GM12892 (cell line): ENCODE data around the gene PON1.

Experiments
- DNase-seq: peaks from one replicate; pipeline ENCODE4 v3.0.0; 2011; ENCODE audit not compliant: insufficient read length
- FAIRE-seq: peaks from 2 replicates; lab custom pipeline; 2011; peaks lifted over from hg19 to GRCh38; lab: Jason Lieb, UNC
- POLR2A ChIP-seq: IDR thresholded peaks from 2 replicates; pipeline ENCODE4 v1.6.1; 2011; ENCODE audit warnings: low read depth, low read length, control low read depth
- POLR2AphosphoS5 ChIP-seq: IDR thresholded peaks from 2 replicates; pipeline ENCODE4 v1.6.1; 2011; ENCODE audit warnings: low read depth, low read length, control low read depth
- TAF1 ChIP-seq: IDR thresholded peaks from 2 replicates; pipeline ENCODE4 v1.6.1; 2011; ENCODE audit warnings: low read depth, mild to moderate bottlenecking, control low read depth, low read length, borderline replicate concordance

Gene PON1

DNA sequence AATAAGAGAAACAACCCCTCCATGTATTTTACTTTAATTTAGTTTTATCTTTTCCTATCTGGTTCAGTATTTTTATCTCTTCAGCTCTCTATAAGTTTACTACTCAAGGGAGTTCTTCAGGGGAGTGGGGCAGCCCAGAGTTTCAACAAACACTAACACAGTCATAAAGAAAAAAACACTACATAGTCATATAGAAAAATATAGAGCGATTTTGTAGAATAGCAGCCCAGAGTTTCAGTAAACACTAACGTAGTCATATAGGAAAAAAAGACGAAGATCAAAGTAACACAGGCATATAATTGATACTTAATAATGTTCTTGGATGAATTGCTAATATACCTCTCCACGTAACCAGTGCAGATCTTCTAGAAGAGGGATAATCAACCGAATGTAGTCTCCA, 54.7 kb downstream of the PON1 start:
- DNase-seq (no peak), FAIRE-seq (no peak)
- TF ChIP-seq POLR2AphosphoS5 (no peak), POLR2A (no peak), TAF1 (no peak)

DNA sequence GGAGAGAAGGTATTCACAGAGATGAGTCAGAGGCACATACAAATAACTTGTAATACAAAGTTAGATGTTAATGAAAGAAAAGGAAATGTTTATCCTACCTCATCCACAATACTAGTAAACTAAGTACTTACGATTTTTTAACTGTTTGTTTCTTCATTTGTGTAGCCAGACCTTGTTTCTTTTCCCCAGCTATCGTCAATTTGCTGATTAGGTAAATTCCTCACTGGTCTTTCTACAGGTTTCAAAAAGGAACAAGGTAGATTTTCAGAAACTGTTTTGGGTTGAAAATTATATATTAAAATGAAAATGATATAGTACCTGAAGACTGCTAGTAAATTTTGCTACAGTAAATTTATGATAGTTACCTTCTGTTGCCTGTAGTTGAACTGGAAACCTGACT, 56.6 kb downstream of the PON1 start:
- TF ChIP-seq POLR2A (no peak), POLR2AphosphoS5 (no peak), TAF1 (no peak)
- FAIRE-seq, result no peak
- no peak for DNase-seq

DNA sequence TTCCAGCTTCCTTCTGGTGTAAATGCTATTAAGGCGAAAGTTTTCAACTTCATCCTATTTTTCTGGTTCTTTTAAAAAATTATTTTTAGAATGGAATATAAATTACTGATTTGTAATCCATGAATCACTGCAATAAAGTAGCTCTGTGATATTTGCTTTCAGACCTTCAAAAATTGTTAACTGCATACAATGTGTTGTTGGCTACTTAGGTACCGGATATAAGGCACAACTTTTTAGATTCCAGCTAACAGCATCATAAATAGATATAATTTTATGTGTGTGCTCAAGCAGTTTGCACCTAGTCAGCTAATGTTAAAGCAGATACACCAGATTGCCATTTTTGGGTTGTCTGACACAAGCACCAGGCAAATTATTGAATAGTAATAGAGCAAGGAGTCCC, 58.7 kb downstream of the PON1 start:
- TF ChIP-seq POLR2AphosphoS5 (no peak), POLR2A (no peak), TAF1 (no peak)
- no peak for DNase-seq
- FAIRE-seq, result no peak

DNA sequence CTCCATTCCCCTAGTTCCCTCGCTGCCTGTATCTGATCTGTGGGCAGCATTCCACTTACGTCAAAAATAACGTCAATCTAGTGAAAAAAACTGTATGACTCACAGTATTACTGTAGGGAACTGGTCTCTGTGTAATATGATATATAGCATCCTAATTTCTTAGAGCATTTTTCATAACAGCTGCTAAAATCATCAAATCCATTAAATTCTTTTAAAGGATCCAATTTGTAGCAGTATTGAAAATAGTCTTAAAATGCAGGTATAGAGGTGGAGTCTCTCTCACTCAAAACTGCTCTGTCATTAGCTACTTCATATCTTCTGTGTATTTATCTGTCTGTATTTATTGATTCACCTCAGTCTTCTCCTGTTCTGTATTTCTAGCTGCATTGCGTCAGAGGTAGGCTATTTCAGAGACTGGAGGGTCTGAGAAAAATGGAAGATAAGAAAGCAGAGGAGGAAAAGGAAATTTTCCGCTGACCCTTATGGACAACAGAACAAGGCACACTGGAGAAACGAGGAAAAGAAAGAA, 59.9 kb downstream of the PON1 start:
- TF ChIP-seq POLR2AphosphoS5, result no peak
- no peak for TF ChIP-seq POLR2A
- no peak for TF ChIP-seq TAF1
- FAIRE-seq, result no peak
- no peak for DNase-seq

DNA sequence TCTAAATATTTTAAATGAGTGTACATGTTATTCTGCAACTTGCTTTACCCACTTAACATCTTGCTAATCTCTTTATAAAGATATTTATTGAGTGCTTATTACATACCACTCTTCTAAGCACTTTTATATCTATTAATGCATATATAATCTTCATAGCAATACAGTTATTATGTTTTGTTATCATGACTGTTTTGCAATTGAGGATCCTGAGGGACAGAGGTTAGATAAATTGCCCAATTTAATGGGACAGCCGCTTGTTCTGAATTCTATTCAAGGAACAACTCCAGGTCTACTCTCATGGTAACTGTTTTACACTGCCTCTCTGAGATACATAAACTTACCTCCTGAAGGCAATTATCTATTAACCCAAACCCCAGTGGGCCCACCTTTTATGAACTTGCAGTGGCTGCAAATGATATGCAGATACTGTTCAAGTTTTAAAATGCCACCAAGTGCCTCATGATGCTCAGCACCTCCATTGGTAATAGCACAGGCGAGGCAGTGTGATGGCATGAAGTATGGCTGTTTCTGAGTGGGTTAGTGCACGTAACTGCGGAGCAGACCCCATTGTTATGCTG, 60.5 kb downstream of the PON1 start:
- FAIRE-seq (no peak), DNase-seq (no peak)
- no peak for TF ChIP-seq POLR2A
- no peak for TF ChIP-seq TAF1
- TF ChIP-seq POLR2AphosphoS5, result no peak

DNA sequence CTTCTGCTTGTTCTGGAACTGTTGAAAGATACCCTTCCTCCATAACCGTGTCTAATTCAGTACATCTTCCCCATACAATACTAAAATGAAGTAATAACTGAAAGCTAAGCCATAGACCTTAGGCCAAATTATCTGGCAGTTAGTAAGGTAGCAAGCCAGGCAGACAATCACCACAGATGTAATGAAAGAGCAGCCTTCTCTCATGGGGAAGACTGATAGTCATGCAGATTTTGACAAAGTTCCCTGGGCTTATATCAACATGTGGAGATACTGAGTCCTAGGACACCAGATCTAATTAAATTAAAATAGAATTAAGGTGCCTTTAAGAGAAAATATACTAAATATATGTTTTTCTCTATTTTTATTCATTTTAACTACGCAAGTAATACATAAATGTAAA, 61.5 kb downstream of the PON1 start:
- FAIRE-seq, result no peak
- no peak for DNase-seq
- TF ChIP-seq POLR2AphosphoS5 (no peak), POLR2A (no peak), TAF1 (no peak)

DNA sequence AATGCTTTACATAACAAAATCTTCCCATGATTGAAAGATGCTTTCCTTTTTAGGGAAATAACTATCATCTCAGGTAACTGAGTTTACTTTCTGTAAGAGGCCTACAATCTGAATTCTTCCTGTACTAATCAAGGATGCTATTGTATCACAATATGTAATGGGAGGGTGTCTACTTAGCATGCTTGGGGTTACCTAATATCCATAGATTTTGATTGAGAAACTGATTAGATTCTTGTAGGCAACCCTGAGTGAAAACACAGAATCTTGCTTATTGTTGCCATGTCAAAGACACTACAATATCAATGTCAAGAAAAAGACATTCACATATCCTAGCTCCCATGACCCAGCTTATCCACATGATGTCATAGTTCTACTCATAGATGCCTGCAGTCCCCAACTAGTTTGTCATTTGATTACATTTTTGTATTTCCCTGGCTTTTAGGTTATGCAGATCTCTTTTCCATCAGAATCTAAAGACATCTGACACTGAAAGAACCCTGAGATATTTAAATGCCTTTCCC, 62.4 kb downstream of the PON1 start:
- FAIRE-seq, result no peak
- DNase-seq, result no peak

DNA sequence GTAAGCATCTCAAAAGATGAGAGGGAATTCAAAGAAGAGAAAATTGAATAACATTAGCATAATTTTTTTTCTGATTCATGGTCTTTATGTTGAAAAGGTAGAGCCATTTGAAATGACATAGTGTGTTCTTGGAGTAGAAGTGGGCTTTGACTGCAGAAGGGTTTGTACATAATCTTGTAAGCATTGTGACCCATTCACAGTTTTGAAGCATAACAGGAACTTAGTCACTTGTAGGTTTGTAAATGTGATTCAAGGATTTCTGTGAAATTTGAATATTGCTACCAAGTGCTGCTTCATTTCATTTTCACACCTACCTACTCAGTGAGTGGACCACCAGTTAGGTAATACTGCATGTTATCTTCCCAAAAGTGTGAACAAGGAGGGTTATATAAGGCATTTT, 68.6 kb downstream of the PON1 start:
- no peak for FAIRE-seq
- TF ChIP-seq POLR2AphosphoS5, result no peak
- no peak for TF ChIP-seq POLR2A
- no peak for TF ChIP-seq TAF1

More for the DNA sequence above, 62.4 kb downstream of the PON1 start:
- TF ChIP-seq POLR2A (no peak), TAF1 (no peak), POLR2AphosphoS5 (no peak)

DNA sequence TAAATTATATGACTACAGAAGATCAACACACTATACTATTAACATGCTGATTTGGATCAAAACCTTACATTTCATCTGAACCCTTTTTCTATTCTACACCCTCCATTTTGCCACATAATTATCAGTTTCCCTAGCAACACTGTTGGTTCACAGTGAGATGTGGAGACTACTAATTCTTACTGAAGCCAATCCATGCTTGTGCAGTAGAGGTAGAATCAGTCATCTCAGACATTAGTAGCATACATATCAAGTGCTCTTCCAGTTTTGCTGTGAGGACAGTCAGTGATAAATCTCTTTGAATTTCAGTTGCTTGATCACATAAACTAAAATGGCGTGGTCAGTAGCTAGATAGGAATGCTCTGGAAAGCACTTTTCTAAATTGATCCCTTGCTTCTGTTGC, 70.3 kb downstream of the PON1 start:
- FAIRE-seq (no peak), DNase-seq (no peak)
- TF ChIP-seq POLR2AphosphoS5 (no peak), POLR2A (no peak), TAF1 (no peak)

More for the DNA sequence above, 68.6 kb downstream of the PON1 start:
- DNase-seq, result no peak

DNA sequence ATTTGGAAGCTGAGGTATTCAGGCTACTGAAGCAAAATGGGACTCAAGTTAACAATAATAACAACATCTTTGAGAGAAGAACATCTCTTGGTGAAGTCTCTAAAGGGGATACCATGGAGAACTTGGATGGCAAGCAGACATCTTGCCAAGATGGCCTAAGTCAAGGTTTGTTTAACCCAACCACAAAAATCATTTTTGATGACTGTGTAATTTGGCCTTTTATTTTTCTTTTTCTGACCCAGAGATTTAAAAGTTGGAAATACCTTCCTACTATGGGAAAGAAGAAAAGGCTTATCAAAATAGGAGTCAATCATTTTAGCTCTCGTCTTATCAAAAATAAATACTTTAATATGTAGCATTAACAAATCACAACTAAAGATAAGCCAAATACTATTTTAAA, 72.4 kb downstream of the PON1 start:
- no peak for TF ChIP-seq TAF1
- TF ChIP-seq POLR2AphosphoS5, result no peak
- TF ChIP-seq POLR2A, result no peak
- DNase-seq (no peak), FAIRE-seq (no peak)

DNA sequence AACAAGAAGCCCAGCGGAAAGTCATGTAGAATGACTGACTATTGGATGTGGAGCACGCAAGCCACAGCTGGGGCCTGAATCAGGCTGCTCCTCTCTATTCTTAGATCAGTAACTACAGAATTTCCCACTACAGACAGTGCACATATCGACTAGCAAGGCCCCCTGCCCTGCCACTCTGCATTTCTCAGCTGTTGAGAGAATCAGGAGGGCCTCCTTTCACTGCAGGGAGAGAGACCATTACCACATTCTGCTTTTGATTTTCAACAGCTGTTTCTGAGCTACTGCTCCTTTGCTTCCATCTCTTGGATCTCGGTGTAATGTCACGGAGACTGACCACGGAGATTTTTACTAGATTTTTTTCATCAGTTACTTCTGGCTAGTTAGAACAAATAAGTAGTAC, 73.8 kb downstream of the PON1 start:
- no peak for DNase-seq
- TF ChIP-seq POLR2AphosphoS5 (no peak), POLR2A (no peak), TAF1 (no peak)
- FAIRE-seq, result no peak
